ENCODE data around the gene ZNF212. TPM values are rescaled to one million over a fixed set of nuclear protein-coding genes. Genes with fewer than 3 reads are reported as not detected.

Gene ZNF212
- total RNA-seq, 1 donor from 2014 or later, result 8.8 TPM

- TF ChIP-seq POLR2AphosphoS5 (IDR thresholded peaks at IDR 0.05; ENCODE audit: insufficient read depth in 1 of 2, low read depth in 1 of 2) (no peak), CTCF (IDR thresholded peaks at IDR 0.05) (no peak), POLR2A (IDR thresholded peaks at IDR 0.05) (no peak)
- intact Hi-C loops (cut with DNase I), result no loop called here
- no peaks in the 10 kb centered on the region for H3K9me3 ChIP-seq
- H3K36me3 ChIP-seq, result no peaks in the 10 kb centered on the region
- H3K27ac ChIP-seq, result no peak overlapping the region
- H3K27me3 ChIP-seq, result no peaks in the 10 kb centered on the region
- DNase-seq (ENCODE audit: extremely low spot score in 2 of 2), result no peak
- H3K4me1 ChIP-seq, result peaks cover 13% of the 10 kb centered on the region
- H3K4me3 ChIP-seq, result no peak overlapping the region
Observed at GRCh38 chr7:149289262-149289661, 49.8 kb downstream of the ZNF212 start.

GRCh38 chr7:149289856-149290255 is 50.4 kb downstream of the ZNF212 start:
- Histone ChIP-seq H3K4me3 (no peak overlapping the region), H3K27ac (no peak overlapping the region), H3K36me3 (peaks cover 0 to 6% of the 10 kb centered on the region in 2 donors), H3K27me3 (no peaks in the 10 kb centered on the region), H3K4me1 (peaks cover 10% of the 10 kb centered on the region), H3K9me3 (no peaks in the 10 kb centered on the region)
- TF ChIP-seq POLR2AphosphoS5 (IDR thresholded peaks at IDR 0.05; ENCODE audit: insufficient read depth in 1 of 2, low read depth in 1 of 2) (no peak), CTCF (IDR thresholded peaks at IDR 0.05) (no peak), POLR2A (IDR thresholded peaks at IDR 0.05) (no peak)
- intact Hi-C loops (cut with DNase I), result no loop called here
- DNase-seq (ENCODE audit: extremely low spot score in 2 of 2), result no peak

GRCh38 chr7:149291036-149291780 is 51.8 kb downstream of the ZNF212 start:
- peaks cover 0 to 12% of the 10 kb centered on the region in 2 donors for H3K36me3 ChIP-seq
- no peaks in the 10 kb centered on the region for H3K4me1 ChIP-seq
- H3K27me3 ChIP-seq, result no peaks in the 10 kb centered on the region
- intact Hi-C loops (cut with DNase I), result no loop called here
- H3K9me3 ChIP-seq, result no peaks in the 10 kb centered on the region
- H3K27ac ChIP-seq, result no peak overlapping the region
- DNase-seq (ENCODE audit: extremely low spot score in 2 of 2), result no peak
- no peak overlapping the region for H3K4me3 ChIP-seq
- no peak for TF ChIP-seq POLR2A (IDR thresholded peaks at IDR 0.05)
- no peak for TF ChIP-seq POLR2AphosphoS5 (IDR thresholded peaks at IDR 0.05; ENCODE audit: insufficient read depth in 1 of 2, low read depth in 1 of 2)
- TF ChIP-seq CTCF (IDR thresholded peaks at IDR 0.05), result no peak

- no peak for DNase-seq (ENCODE audit: extremely low spot score in 2 of 2)
- Histone ChIP-seq H3K27ac (no peak overlapping the region), H3K9me3 (no peaks in the 10 kb centered on the region), H3K4me3 (no peak overlapping the region), H3K4me1 (no peaks in the 10 kb centered on the region), H3K27me3 (no peaks in the 10 kb centered on the region), H3K36me3 (peaks cover 0 to 12% of the 10 kb centered on the region in 2 donors)
- TF ChIP-seq POLR2AphosphoS5 (IDR thresholded peaks at IDR 0.05; ENCODE audit: insufficient read depth in 1 of 2, low read depth in 1 of 2), result no peak
- intact Hi-C loops (cut with DNase I), result no loop called here
Observed at GRCh38 chr7:149291781-149292461, 52.5 kb downstream of the ZNF212 start.

- no peak overlapping the region for H3K4me3 ChIP-seq
- no peaks in the 10 kb centered on the region for H3K27me3 ChIP-seq
- intact Hi-C loops (cut with DNase I), result no loop called here
- TF ChIP-seq POLR2A (IDR thresholded peaks at IDR 0.05), result no peak
- TF ChIP-seq CTCF (IDR thresholded peaks at IDR 0.05), result no peak
- no peak for TF ChIP-seq POLR2AphosphoS5 (IDR thresholded peaks at IDR 0.05; ENCODE audit: insufficient read depth in 1 of 2, low read depth in 1 of 2)
- H3K4me1 ChIP-seq, result no peaks in the 10 kb centered on the region
- H3K9me3 ChIP-seq, result no peaks in the 10 kb centered on the region
- no peak overlapping the region for H3K27ac ChIP-seq
- H3K36me3 ChIP-seq, result peaks cover 0 to 12% of the 10 kb centered on the region in 2 donors
- no peak for DNase-seq (ENCODE audit: extremely low spot score in 2 of 2)
Observed at GRCh38 chr7:149292462-149292823, 53.0 kb downstream of the ZNF212 start.
